IMR-90 (cell line): ENCODE results near the gene MFSD12.
"Not testable (repeated sequence)": the region's sequence is repeated elsewhere in the genome, so short reads cannot be mapped to it uniquely, and the experiment has no call there.

Experiments used
- CTCF ChIP-seq: conservative IDR thresholded peaks from 2 replicates; pipeline ENCODE4 v1.5.1; 2012; ENCODE audit warnings: mild to moderate bottlenecking, low read depth, low read length, improper control_type of control experiment
- ELK1 ChIP-seq: fragments of 150-350 bp; IDR thresholded peaks from 2 replicates; pipeline ENCODE4 v1.6.1; 2016; ENCODE audit warnings: low read depth, mild to moderate bottlenecking, low read length, moderate library complexity, borderline replicate concordance
- MAZ ChIP-seq: IDR thresholded peaks from 2 replicates; pipeline ENCODE4 v1.6.1; 2012; ENCODE audit warnings: low read depth, mild to moderate bottlenecking, low read length, improper control_type of control experiment, moderate library complexity, borderline replicate concordance
- MXI1 ChIP-seq: IDR thresholded peaks from 2 replicates; pipeline ENCODE4 v1.6.1; 2012; ENCODE audit warnings: low read depth, mild to moderate bottlenecking, low read length, moderate library complexity, borderline replicate concordance
- POLR2A ChIP-seq: IDR thresholded peaks from 2 replicates; pipeline ENCODE4 v1.6.1; 2012; ENCODE audit warnings: mild to moderate bottlenecking, low read depth, low read length
- RAD21 ChIP-seq: IDR thresholded peaks from 2 replicates; pipeline ENCODE4 v1.6.1; 2012; ENCODE audit warnings: low read length, improper control_type of control experiment
- RCOR1 ChIP-seq: IDR thresholded peaks from 2 replicates; pipeline ENCODE4 v1.6.1; 2012; ENCODE audit warnings: mild to moderate bottlenecking, low read length, improper control_type of control experiment; ENCODE audit not compliant: insufficient replicate concordance
- RFX5 ChIP-seq: IDR thresholded peaks from 2 replicates; pipeline ENCODE4 v1.8.0; 2012; ENCODE audit warnings: low read depth, mild to moderate bottlenecking, low read length, moderate library complexity
- SMC3 ChIP-seq: fragments of 150-350 bp; IDR thresholded peaks from 2 replicates; pipeline ENCODE4 v1.6.1; 2016; ENCODE audit warnings: low read depth, mild to moderate bottlenecking, antibody characterized with exemption, low read length, moderate library complexity
- USF2 ChIP-seq: fragments of 150-350 bp; IDR thresholded peaks from 2 replicates; pipeline ENCODE4 v1.6.1; 2017; ENCODE audit warnings: mild to moderate bottlenecking, antibody characterized with exemption, low read length, low read depth

GRCh38 chr19:3570042-3570441 is 12.7 kb upstream of the MFSD12 start:
- TF ChIP-seq CTCF, USF2, MAZ, RAD21, POLR2A, RCOR1, RFX5, ELK1, SMC3, MXI1: not testable (repeated sequence)
